ENCODE data around the gene RNU5B-1.

The RNU5B-1 gene

DNA sequence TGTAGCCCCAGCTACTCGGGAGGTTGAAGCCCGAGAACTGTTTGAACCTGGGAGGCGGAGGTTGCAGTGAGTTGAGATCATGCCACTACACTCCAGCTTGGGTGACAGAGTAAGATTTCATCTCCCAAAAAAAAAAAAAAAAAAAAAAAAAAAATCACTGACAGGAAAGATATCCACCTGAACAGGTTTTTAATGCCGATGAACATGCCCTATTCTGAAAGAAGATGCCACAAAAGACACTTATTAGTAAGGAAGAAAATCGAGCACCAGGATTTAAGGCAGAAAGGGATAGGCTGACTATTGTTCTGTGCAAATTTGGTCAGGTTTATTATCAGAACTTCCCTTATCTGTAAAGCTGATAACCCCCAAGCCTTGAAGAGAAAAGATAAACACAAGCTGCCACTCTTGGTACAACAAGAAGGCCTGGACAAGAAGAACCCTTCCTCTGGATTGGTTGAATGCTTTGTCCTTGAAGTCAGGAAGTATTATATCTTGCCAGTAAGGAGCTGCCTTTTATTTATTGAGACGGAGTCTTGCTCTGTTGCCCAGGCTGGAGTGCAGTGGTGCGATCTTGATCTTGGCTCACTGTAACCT is 15.1 kb upstream of the RNU5B-1 start:
- no peak for DNase-seq (ENCODE audit: low read depth, low spot score)

DNA sequence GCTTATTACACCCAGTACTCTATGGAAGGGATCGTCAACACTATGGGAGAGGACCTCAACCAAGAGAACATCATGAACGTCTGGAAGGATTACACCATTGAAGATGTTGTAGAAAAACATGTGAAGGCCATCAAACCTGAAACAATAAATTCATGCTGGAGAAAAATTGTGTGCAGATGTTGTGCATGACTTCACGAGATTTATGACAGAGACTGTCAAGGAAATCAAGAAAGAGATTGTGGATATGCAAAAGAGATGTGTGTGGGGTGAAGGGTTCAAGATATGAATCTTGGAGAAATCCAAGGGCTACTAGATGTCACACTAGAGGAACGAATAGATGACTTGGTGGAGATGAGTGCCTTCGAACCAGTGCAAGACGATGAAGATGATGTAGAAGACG is 14.2 kb upstream of the RNU5B-1 start:
- DNase-seq (ENCODE audit: low read depth, low spot score), result no peak

DNA sequence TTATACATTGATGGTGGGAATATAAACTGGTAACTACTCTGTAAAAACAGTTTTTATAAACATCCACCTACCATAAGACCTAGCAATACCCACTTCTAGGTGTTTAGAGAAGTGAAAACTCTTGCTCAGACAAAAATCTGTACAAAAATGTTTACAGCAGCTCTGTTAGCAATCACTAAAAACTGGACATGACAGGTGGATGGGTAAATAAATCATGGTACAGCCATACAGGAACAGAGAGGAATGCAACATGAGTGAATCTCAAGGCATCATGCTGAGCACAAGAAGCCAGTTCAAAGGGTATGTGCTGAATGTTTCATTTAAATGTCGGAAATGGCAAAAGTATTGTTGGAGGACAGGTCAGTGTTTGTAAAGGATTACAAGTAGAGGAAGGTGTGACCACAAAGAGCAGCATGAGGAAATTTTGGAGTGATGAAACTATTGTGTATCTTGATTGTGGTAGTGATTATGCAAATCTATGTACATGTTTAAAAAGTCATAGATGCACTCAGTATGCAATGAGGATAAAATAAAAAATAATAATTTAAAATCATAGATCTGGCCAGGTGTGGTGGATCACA is 11.4 kb upstream of the RNU5B-1 start:
- DNase-seq (ENCODE audit: low read depth, low spot score), result no peak

DNA sequence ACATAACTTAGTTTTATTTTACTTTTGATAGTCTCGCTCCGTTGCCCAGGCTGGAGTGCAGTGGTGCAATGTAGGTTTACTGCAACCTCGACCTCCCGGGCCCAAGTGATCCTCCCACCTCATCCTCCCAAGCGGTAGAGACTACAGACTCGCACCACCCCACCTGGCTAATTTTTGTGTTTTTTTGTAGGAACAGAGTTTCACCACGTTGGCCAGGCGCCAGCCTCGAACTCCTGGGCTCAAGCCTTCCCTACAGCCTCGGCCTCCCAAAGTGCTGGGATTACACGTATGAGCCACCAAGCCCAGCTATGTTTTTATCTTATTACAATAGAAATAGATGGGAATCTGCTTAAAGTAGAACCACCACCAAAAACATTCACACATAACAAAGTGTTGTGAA is 5.7 kb upstream of the RNU5B-1 start:
- DNase-seq (ENCODE audit: low read depth, low spot score), result no peak

DNA sequence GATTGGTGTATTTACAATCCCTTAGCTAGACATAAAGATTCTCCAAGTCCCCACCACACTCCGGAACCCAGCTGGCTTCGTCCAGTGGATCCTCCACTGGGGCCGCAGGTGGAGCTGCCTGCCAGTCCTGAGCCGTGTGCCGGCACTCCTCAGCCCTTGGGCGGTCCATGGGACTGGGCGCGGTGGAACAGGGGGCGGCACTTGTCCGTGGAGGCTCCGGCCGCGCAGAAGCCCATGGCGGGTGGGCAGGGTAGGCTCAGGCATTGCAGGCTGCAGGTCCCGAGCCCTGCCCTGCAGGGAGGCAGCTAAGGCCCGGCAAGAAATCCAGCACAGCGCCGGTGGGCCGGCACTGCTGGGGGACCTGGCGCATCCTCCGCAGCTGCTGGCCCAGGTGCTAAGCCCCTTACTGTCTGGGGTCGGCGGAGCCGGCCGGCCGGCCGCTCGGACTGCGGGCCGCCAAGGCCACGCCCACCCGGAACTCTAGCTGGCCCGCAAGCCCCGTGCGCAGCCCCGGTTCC is 3.5 kb upstream of the RNU5B-1 start:
- no peak for DNase-seq (ENCODE audit: low read depth, low spot score)

DNA sequence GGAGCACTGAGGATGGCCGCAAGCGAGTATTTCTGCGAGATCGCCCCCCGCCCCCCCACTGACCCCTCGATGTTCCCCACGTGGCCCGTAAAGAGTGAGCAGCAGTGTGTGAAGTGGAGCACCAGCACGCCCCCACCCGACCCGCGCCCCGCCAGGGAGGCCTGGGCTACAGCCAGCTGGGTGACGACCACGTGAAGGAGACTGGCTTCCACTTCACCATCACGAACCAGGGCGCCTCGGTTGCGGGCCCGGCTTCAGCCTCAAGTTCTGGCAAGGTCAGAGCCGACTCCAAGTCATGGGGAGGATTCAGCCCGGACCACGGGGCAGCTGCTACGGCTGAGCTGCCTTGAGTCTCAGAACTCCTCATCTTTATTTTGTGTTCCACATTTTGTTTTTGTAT is 2.4 kb upstream of the RNU5B-1 start:
- DNase-seq (ENCODE audit: low read depth, low spot score), result no peak

DNA sequence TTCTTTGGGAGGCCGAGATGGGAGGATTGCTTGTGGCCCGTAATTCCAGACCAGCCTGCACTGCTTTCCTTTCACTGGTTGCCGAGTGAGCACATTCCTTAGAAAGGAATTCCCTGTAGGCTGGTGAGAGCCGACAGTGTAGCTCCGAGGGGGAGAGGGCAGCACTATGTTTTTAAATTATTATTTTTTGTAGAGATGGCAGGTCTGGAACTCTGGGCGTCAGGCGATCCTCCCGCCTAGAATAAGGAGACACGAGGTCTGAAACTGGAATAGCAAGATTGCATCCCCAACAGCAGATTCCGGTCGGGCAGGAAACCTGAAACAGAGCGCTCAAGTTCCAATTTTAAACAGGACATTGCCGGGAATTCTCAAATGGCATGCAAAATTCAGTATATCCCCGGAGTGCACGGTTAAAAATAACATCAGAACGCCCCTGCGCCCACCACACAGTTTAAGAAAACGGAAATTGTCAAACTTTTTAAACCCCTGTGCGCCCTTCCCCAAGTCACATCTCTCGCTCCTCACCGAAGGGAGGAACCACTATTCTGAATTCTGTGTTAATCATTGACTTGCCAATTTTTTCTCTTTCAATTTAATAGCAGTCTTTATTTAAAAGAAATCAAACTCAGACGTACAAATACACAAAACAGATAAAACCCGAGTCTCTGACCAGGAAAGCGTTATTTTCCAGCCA is 643 bp upstream of the RNU5B-1 start:
- no peak for DNase-seq (ENCODE audit: low read depth, low spot score)

DNA sequence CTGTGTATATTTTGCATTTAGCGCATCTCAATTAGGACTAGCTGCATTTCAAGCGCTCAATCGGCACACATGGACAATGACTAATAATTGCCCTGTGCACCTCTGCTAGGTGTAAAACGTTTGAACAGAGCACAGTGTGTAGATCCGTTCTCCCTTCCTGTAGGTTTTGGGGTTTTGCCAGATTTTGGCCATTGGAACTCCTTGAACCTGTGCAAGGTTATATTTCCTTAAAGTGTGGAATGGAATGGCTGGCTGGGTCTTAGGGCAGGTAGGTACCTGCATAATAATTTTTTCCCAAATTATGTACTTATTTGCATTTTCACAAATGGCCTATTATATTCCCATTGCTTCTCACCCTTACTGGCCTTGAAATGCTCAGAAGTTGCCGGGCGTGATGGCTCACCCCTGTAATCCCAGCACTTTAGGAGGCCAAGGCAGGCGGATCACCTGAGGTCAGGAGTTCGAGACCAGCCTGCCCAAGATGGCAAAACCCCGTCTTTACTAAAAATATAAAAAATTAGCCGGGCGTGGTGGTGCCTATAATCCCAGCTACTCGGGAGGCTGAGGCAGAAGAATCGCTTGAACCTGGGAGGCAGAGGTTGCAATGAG is 777 bp downstream of the RNU5B-1 start:
- no peak for DNase-seq (ENCODE audit: low read depth, low spot score)

DNA sequence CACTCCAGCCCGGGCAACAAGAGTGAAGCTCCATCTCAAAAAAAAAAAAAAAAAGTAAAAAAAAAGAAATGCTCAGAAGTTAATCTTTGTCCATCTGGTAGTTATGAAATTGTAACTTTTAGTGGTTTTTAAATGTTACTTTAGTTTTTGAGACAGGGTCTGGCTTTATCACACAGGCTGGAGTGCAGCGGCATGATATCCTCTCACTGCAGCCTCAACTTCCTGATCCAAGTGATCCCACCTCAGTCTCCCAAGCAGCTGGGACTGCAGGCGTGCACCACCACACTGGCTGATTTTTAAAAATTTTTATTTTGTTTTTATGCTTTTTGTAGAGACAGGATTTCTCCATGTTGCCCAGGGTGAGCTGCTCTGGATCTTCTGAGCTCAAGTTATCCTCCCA is 1.3 kb downstream of the RNU5B-1 start:
- DNase-seq (ENCODE audit: low read depth, low spot score), result no peak

DNA sequence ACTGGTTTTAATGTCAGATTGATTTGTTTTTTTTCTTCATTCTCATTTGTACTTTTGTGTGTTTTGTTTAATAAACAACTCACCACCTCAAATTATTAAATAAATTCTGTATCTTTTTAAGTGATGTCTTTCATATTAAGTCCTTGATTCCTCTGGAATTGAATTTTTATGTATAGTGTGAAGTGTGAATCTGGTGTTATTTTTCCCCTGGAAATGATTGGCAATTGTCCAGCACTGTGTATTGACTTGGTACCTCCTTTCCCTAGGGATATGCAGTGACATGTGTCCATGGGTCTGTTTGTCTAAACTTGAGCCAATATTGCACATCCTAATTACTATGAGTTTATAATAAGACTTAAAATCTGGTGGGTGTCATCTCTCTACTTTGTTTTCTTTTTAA is 2.1 kb downstream of the RNU5B-1 start:
- no peak for DNase-seq (ENCODE audit: low read depth, low spot score)

DNA sequence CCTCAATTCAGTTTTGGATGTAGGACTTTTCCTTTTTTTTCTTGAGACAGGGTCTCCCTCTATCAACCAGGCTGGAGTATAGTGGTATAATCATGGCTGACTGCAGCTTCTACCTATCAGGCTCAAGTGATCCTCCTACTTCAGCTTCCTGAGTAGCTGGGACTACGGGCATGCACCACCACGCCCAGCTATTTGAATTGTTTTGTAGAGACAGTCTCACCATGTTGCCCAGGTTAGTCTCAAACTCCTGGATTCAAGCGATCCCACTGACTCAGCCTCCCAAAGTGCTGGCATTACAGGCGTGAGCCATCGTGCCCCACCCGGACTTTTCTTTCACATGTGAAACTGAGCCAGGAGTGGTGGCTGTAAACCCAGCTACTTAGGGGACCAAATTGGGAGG is 3.5 kb downstream of the RNU5B-1 start:
- DNase-seq (ENCODE audit: low read depth, low spot score), result no peak

DNA sequence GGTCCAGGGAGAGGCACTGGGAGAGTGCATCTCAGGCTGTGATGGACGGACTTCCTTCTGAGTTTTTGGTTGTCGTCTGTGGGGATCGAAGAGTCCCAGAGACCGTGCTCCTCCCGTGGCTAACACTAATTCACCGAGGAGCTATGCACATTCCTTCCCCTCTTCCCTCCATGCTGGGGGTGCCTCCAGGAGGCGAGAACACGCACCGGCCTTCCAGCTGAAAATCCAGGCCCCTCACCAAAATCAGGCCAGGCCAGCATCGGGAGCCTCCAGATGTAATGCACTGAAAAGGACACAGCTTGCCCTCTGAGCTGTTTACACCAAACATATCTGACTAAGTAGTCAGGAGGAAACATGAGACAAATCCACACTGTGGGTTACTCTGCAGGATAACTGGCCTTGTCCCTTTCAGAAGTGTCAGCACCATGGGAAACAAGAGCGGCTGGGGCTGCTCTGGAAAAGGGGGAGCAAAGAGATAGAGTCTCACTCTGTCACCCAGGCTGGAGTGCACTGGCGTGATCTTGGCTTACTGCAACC is 5.5 kb downstream of the RNU5B-1 start:
- no peak for DNase-seq (ENCODE audit: low read depth, low spot score)

DNA sequence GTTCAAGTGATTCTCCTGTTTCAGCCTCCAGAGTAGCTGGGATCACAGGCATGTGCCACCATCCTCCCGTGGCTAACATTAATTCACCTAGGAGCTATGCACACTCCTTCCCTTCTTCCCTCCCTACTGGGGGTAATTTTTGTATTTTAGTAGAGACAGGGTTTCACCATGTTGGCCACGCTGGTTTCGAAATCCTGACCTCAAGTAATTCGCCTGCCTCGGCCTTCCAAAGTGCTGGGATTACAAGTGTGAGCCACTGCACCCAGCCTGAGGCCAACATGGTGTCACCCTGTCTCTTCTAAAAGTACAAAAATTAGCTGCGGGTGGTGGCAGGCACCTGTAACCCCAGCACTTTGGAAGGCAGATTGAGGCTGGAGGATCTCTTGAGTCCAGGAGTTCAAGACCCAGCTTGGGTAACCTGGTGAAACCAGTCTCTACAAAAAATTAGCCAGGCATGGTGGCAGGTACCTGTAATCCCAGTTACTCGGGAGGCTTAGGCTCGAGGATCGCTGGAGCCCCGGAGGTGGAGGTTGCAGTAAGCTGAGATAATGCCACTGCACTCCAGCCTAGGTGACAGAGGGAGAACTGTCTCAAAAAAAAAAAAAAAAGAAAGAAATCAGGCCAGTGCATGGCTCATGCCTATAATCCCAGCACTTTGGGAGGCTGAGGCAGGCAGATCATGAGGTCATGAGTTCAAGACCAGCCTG is 6.1 kb downstream of the RNU5B-1 start:
- no peak for DNase-seq (ENCODE audit: low read depth, low spot score)

DNA sequence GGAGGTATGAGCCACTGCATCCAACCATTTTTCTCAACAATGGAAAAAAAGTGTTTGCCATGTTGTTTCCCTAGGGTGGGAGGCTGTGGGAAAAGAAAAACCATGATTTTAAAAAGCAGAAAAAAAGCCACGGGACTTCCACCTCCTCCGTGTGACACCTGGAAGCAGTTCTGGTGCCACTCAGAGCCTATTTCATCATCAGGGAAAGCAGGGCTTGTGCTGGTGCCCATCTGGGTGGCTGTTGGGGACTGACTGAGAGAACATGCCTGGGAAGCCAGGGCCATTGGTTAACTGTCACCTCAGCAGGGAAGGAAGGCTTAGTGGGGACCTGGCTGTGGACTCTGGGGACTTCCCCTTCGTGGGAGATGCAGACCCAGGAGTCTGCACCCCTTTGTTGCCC is 7.3 kb downstream of the RNU5B-1 start:
- DNase-seq (ENCODE audit: low read depth, low spot score), result no peak

DNA sequence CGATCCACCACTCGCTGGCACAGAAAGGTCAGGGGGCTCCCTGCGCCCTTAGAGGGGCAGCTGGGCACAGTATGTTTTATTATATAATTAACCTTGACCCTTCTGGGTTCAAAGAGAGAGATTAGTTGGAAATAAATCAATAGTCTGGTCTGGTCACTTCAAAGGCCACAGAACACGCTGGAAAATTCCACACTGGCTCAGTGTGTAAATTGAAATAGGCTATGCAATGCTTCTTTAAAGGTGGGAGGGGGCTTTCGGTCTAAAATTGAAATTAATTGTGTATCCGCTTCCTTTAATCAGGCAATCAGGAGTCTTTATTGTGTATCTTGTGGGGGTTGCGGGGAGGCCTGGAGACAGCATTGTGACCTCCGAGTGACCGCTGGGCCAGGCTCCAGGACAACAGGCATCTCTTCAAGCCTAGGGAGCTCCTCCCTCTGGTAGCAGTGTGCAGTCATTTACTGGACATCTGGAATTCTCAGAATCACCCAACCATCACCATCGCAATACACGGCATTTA is 8.0 kb downstream of the RNU5B-1 start:
- DNase-seq (ENCODE audit: low read depth, low spot score), result no peak

DNA sequence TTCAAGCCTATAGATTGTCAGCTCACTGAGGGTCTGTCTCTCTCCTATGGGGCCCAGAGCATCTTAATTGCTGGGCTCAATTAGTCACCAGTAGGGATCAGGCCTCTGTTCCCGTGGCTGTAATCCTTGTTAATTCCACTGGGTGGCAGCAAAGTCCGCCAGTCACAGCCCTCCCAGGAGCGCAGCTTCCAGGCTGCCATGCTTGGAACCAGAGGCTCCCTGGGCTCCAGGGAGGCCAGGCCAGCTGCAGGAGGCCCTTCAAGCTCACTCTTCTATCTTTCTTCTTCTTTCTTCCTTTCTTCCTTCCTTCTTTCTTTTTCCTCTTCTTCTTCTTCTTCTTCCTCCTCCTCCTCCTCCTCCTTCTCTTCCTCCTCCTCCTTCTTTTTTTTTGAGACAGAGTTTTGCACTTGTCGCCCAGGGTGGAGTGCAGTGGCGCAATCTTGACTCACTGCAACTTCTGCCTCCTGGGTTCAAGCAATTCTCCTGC is 14.4 kb downstream of the RNU5B-1 start:
- peak; percentile 56 for DNase-seq (ENCODE audit: low read depth, low spot score)

DNA sequence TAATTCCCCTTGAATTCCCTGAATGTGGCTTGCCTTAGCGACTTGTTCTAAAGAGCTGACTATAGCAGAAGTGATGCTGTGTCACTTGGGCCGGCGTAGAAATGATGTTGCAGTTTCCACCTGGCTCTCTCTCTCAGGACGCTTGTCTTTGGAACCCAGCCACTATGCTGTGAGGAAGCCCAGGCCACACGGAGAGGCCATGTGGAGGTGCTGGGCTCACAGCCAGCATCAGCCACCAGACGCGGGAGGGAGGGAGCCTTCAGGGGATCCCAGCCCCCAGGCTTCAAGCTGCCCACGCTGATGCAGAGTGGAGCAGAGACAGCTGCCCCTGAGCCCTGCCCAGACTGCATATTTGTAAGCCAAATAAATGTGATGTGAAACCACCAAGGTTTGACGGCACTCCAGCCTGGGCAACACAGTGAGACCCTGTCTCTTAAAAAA is 18.6 kb downstream of the RNU5B-1 start:
- DNase-seq (ENCODE audit: low read depth, low spot score), result no peak

DNA sequence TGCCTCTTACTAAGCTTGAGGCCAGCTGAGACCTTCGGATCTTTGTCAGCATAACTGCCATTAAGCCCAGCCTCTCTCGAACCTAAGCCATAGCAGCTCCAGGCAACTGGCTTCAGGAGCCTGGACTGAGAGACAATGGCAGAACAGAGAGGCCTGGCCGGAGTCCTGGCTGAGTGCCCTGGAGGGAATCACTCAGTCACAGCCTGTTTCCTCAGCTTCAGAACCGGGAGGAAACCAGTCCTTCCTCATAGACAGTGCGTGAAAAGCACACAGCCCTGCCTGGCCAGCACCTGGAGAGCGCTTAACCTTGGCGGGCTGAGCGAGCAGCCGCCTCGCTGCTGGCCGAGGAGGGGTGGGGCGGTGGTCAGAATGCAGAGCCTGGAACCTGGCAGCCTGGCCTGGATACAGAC is 21.6 kb downstream of the RNU5B-1 start:
- DNase-seq (ENCODE audit: low read depth, low spot score), result no peak

DNA sequence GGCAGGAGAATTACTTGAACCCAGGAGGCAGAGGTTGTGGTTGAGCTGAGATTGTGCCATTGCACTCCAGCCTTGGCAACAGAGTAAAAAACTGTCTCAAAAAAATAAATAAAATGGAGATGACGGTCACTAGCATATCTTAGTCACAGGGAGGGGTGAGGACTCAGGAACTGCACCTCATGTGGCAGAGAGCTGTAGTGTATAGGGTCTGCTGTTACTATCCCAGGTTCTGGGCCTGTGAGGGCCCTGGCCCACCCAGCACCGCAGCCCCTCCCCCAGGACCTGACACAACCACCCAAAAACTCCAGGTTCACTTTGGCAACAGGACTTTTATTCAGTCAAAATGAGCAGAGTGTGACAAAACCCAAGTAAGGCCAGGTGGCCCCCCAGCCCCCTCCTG is 22.3 kb downstream of the RNU5B-1 start:
- DNase-seq (ENCODE audit: low read depth, low spot score), result no peak

DNA sequence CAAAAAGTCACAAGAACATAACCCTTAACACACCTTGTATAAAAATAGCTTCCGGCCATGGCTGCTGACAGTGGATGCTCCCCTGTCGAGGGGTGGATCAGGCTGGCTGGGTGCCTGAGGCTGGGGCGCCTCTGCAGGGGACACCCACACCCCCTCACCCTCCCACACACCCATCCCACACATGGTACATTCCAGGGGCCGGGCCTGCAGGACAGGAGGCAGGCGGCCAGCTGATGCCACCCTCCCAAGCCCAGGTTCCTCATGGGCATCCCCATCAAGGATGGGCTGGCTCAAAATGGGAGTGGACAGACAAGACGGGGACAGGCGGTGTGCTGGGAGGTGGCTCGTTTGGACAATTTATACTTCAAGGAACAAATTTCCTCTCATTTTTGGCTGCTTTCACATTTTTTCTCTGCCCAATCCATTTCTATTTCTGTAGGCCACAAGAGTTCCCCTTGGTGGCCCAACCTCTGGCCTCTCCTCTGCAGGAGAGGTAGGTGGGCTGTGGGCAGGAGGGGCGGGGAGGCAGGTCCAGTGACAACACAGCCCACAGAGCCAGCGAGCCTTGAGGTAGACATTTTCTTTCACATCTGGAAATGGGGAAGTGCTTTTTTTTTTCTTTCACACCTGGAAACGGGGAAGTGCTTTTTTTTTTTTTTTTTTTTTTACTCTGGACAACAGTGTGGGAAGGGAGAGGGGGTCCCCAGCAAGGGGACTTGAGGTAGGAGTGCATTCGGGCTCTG is 23.3 kb downstream of the RNU5B-1 start:
- no peak for DNase-seq (ENCODE audit: low read depth, low spot score)

Measured in activated CD4-positive, CD25-positive, alpha-beta regulatory T cell treated with anti-CD3 and anti-CD28 coated beads, Interleukin-2, amount 50 U/mL, for 16 hours (primary cell).